Ectodermal cell (in vitro differentiated cells): ENCODE measurements around the gene ZMPSTE24. TPM values are rescaled to one million over a fixed set of nuclear protein-coding genes. Genes with fewer than 3 reads are reported as not detected.
"Not testable (repeated sequence)": the region's sequence is repeated elsewhere in the genome, so short reads cannot be mapped to it uniquely, and the experiment has no call there.

Source experiments
- H3K27ac ChIP-seq: 2 replicates; pipeline ENCODE4 v1.7.0; 2013; ENCODE audit warnings: mild to moderate bottlenecking, low read depth, low read length; ENCODE audit not compliant: insufficient read depth, poor library complexity, severe bottlenecking
- H3K27me3 ChIP-seq: 2 replicates; pipeline ENCODE4 v1.7.0; 2013; ENCODE audit warnings: mild to moderate bottlenecking, low read length; ENCODE audit not compliant: insufficient read depth, control insufficient read depth, poor library complexity, severe bottlenecking
- H3K36me3 ChIP-seq: one replicate; pipeline ENCODE4 v1.7.0; 2013; ENCODE audit warnings: low read length; ENCODE audit not compliant: control insufficient read depth, insufficient read depth
- H3K4me1 ChIP-seq: one replicate; pipeline ENCODE4 v1.7.0; 2013; ENCODE audit warnings: low read length; ENCODE audit not compliant: control insufficient read depth, insufficient read depth
- H3K4me3 ChIP-seq: 2 replicates; pipeline ENCODE4 v1.7.0; 2013; ENCODE audit warnings: low read depth, low read length, control low read depth; ENCODE audit not compliant: insufficient read depth
- H3K9me3 ChIP-seq: 2 replicates; pipeline ENCODE4 v1.7.0; 2013; ENCODE audit warnings: mild to moderate bottlenecking, low read length, moderate library complexity; ENCODE audit not compliant: control insufficient read depth
- WGBS, 2 experiments: methylation state at CpG; one replicate each; pipeline ENCODE4 v1.1.7; 2013; ENCODE audit warnings: missing lambda C conversion rate in 2 of 2; 5-methylcytosine and 5-hydroxymethylcytosine counted together
- polyA plus RNA-seq, 4 experiments: library from polyadenylated mRNA; stranded (reverse); fragments of 50-300 nt; gene quantifications; one replicate each; pipeline ENCODE4 v1.2.3, GENCODE V29; 2013

Gene ZMPSTE24
- 31.7 TPM for polyA plus RNA-seq (2013, experiment 1 of 4)
- 42.2 TPM for polyA plus RNA-seq (2013, experiment 2 of 4)
- polyA plus RNA-seq (2013, experiment 3 of 4): 24.7 TPM
- polyA plus RNA-seq (2013, experiment 4 of 4): 27.2 TPM

- H3K27ac ChIP-seq: peak within 1 kb of the TSS; percentile 94
- H3K4me1 ChIP-seq: peaks cover 4% of the 10 kb centered on the region
- 0 to 1% methylated on average over 48 of the region's 48 CpGs for WGBS, 2 experiments
- H3K27me3 ChIP-seq: no peaks in the 10 kb centered on the region
- H3K4me3 ChIP-seq: peak within 1 kb of the TSS; percentile 100
- H3K9me3 ChIP-seq: no peaks in the 10 kb centered on the region
- peaks cover 21% of the 10 kb centered on the region for H3K36me3 ChIP-seq
Measured at GRCh38 chr1:40257688-40258444, at the start of gene ZMPSTE24. ZMPSTE24 (plus strand) TSS chr1:40258236; CDS start chr1:40258272, 36 bp downstream.

- Histone ChIP-seq H3K27me3 (no peaks in the 10 kb centered on the region), H3K9me3 (no peaks in the 10 kb centered on the region), H3K36me3 (peaks cover 7% of the 10 kb centered on the region), H3K4me3 (no peak overlapping the region), H3K27ac (no peak overlapping the region), H3K4me1 (no peaks in the 10 kb centered on the region)
- WGBS, 2 experiments: 92 to 96% methylated on average over 2 to 3 of the region's 3 CpGs
Measured at GRCh38 chr1:40210511-40211204, 47.4 kb upstream of the ZMPSTE24 start.

- Histone ChIP-seq H3K4me1 (no peaks in the 10 kb centered on the region), H3K9me3 (no peaks in the 10 kb centered on the region), H3K27ac (no peak overlapping the region), H3K27me3 (no peaks in the 10 kb centered on the region), H3K4me3 (no peak overlapping the region), H3K36me3 (no peaks in the 10 kb centered on the region)
- 95 to 98% methylated on average over 5 of the region's 5 CpGs for WGBS, 2 experiments
Measured at GRCh38 chr1:40218333-40218732, 39.7 kb upstream of the ZMPSTE24 start.

DNA sequence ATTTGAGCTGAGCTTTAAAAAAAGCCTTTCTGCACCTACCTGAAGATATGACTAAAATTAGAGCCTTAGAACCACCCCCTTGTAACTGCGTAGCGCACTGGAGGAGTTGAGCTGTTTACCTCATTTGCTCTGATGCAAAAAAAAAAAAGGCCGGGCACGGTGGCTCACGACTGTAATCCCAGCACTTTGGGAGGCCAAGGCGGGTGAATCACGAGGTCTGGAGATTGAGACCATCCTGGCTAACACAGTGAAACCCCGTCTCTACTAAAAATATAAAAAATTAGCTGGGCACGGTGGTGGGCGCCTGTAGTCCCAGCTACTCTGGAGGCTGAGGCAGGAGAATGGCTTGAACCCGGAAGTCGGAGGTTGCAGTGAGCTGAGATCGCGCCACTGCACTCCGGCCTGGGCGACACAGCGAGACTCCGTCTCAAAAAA is 36.5 kb upstream of the ZMPSTE24 start:
- H3K36me3 ChIP-seq: not testable (repeated sequence)

GRCh38 chr1:40221977-40222772 is 35.9 kb upstream of the ZMPSTE24 start:
- Histone ChIP-seq H3K4me1 (no peaks in the 10 kb centered on the region), H3K27me3 (no peaks in the 10 kb centered on the region), H3K9me3 (no peaks in the 10 kb centered on the region), H3K4me3 (no peak overlapping the region), H3K36me3 (no peaks in the 10 kb centered on the region), H3K27ac (no peak overlapping the region)
- WGBS, 2 experiments: 93% methylated on average over 1 to 2 of the region's 3 CpGs

More for the DNA sequence above, 36.5 kb upstream of the ZMPSTE24 start:
- not testable (repeated sequence) for H3K4me3 ChIP-seq, H3K27ac ChIP-seq, H3K9me3 ChIP-seq, H3K4me1 ChIP-seq, H3K27me3 ChIP-seq
- 91 to 96% methylated on average over 18 of the region's 18 CpGs for WGBS, 2 experiments

DNA sequence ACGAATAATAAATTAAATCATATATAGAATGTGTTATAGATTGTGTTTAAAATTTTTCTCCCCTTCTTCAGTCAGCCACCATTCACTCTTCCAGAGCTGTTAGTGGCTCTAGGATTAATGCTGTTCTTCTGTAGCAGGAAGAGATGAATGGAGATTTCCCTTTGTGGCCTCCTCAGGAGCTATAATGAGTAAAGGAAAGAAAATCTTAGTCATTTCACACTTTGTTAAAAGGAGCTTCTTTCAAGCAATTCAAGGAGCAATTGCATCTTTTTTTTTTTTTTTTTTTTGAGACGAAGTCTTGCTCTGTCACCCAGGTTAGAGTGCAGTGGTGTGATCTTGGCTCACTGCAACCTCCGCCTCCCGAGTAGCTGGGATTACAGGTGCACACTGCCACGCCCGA is 34.0 kb upstream of the ZMPSTE24 start:
- H3K27ac ChIP-seq: no peak overlapping the region
- WGBS, 2 experiments: 93 to 96% methylated on average over 5 of the region's 6 CpGs
- H3K36me3 ChIP-seq: no peaks in the 10 kb centered on the region
- H3K27me3 ChIP-seq: no peaks in the 10 kb centered on the region
- no peak overlapping the region for H3K4me3 ChIP-seq
- no peaks in the 10 kb centered on the region for H3K4me1 ChIP-seq
- no peaks in the 10 kb centered on the region for H3K9me3 ChIP-seq

DNA sequence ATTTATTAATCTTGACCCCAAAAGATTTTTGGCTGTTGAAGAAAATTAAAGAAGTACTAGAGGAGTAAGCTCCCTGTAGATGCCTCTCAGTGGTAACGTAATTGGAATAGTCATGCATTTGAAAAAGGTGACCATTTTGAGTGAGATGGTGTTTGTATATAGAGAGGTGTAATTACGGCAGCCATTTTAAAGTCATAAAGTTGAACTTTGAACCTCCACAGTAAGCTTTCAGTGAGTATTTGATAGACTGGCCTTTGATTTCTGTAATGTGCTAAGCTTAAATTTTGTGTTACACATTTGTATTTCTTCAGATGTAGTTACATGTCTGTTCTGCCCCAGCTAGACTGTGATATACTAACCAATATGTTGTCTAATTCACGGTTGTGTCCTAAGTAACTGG is 31.8 kb upstream of the ZMPSTE24 start:
- no peaks in the 10 kb centered on the region for H3K4me1 ChIP-seq
- no peak overlapping the region for H3K27ac ChIP-seq
- no peaks in the 10 kb centered on the region for H3K36me3 ChIP-seq
- WGBS, 2 experiments: 93 to 98% methylated on average over 3 of the region's 3 CpGs
- no peaks in the 10 kb centered on the region for H3K27me3 ChIP-seq
- H3K9me3 ChIP-seq: no peaks in the 10 kb centered on the region
- H3K4me3 ChIP-seq: no peak overlapping the region

DNA sequence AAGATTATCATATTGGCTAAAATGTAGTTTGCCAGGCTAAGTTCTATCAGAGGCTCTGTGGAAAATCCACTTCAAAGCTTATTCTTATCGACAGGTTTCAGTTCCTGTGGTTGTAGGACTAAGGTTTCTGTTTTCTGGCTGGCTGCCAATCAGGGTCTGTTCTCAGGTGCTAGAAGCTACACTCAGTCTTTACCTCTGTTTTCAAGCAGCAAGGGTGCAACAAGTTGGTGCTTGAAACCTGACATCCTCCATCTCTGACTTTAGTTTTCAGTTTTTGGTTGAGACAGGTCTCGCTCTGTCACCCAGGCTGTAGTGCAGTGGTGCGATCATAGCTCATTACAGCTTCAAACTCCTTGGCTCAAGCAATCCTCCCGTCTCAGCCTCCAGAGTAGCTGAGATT is 25.6 kb upstream of the ZMPSTE24 start:
- 91 to 95% methylated on average over 4 of the region's 4 CpGs for WGBS, 2 experiments
- Histone ChIP-seq H3K9me3 (no peaks in the 10 kb centered on the region), H3K27me3 (no peaks in the 10 kb centered on the region), H3K27ac (no peak overlapping the region), H3K4me3 (no peak overlapping the region), H3K36me3 (peaks cover 15% of the 10 kb centered on the region), H3K4me1 (no peaks in the 10 kb centered on the region)

- WGBS, 2 experiments: 100% methylated on average over 1 of the region's 1 CpG
- Histone ChIP-seq H3K27ac (no peak overlapping the region), H3K9me3 (no peaks in the 10 kb centered on the region), H3K27me3 (no peaks in the 10 kb centered on the region), H3K4me3 (no peak overlapping the region), H3K36me3 (peaks cover 23% of the 10 kb centered on the region), H3K4me1 (no peaks in the 10 kb centered on the region)
Measured at GRCh38 chr1:40239626-40240025, 18.4 kb upstream of the ZMPSTE24 start.

GRCh38 chr1:40240390-40240789 is 17.6 kb upstream of the ZMPSTE24 start:
- H3K9me3 ChIP-seq: no peaks in the 10 kb centered on the region
- no peaks in the 10 kb centered on the region for H3K27me3 ChIP-seq
- H3K4me3 ChIP-seq: no peak overlapping the region
- peaks cover 23% of the 10 kb centered on the region for H3K36me3 ChIP-seq
- no peaks in the 10 kb centered on the region for H3K4me1 ChIP-seq
- 96 to 97% methylated on average over 2 of the region's 2 CpGs for WGBS, 2 experiments
- no peak overlapping the region for H3K27ac ChIP-seq
